ENCODE results near the gene TEAD4. TPM values are rescaled to one million over a fixed set of nuclear protein-coding genes. Genes with fewer than 3 reads are reported as not detected.

The TEAD4 gene
- polyA plus RNA-seq, 1 experiment = 10.3 TPM

DNA sequence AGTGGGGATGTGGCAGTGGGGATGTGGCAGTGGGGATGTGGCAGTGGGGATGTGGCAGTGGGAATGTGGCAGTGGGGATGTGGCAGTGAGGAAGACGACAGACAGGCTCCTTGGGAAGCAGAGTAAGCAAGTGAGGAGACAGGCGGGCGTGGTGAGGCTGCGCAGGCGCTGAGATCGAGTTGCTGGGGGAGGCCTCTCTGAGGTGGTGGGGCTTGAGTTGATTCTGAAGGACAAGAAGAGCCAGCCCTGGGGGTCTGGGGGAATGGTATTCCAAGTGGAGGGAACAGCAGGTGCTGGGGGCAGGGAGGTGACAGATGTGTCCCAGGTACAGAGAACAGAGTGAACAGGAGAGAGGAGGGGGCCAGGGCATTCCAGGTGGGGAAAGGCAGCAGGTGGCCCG is 84.2 kb downstream of the TEAD4 start:
- TF ChIP-seq, protein P1, sequence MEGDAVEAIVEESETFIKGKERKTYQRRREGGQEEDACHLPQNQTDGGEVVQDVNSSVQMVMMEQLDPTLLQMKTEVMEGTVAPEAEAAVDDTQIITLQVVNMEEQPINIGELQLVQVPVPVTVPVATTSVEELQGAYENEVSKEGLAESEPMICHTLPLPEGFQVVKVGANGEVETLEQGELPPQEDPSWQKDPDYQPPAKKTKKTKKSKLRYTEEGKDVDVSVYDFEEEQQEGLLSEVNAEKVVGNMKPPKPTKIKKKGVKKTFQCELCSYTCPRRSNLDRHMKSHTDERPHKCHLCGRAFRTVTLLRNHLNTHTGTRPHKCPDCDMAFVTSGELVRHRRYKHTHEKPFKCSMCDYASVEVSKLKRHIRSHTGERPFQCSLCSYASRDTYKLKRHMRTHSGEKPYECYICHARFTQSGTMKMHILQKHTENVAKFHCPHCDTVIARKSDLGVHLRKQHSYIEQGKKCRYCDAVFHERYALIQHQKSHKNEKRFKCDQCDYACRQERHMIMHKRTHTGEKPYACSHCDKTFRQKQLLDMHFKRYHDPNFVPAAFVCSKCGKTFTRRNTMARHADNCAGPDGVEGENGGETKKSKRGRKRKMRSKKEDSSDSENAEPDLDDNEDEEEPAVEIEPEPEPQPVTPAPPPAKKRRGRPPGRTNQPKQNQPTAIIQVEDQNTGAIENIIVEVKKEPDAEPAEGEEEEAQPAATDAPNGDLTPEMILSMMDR (IDR thresholded peaks at IDR 0.05; ENCODE audit: low read depth, low read length) = no peak
- Histone ChIP-seq H3K27me3 (ENCODE audit: control insufficient read depth, insufficient read depth, low read length) (no peaks in the 10 kb centered on the region), H3K27ac (ENCODE audit: low read depth, low read length) (no peak overlapping the region), H3K4me3 (ENCODE audit: low read depth, low read length) (no peak overlapping the region), H3K9me3 (ENCODE audit: control insufficient read depth, insufficient read depth, low read length) (no peaks in the 10 kb centered on the region)
- ChIA-PET CTCF (interaction anchor here (2.3 kb wide), 1 partner anchor 189 kb away, joined by 16 read pairs; no protein-coding TSS in a partner anchor), POLR2A (no interaction called here)
- no peak for DNase-seq (ENCODE audit: low read depth, low spot score)

DNA sequence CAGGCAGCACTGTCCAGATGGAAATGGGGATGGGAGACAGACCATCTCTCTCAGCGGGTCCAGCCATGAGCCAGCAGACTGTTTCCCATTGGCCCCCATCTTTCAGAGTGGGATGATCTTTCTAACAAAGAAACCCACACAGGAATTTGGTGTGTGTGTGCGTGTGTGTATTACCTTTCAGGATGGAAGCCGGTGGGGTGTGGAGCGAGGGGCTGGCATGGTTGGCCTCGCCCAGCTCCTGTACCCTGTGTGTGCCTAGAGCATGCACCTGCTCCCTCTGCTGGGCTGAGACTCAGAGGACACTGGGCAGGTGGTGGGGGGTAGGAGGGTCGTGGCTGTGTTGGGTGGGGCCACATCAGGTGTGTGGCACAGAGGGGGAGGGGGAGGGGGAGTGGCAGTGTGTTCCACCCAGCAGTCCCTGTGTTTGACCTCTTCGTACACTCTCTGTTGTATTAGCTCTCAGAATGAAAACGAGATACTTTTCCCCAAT is 85.0 kb downstream of the TEAD4 start:
- POLR2A ChIA-PET = no interaction called here
- TF ChIP-seq, protein P1 (IDR thresholded peaks at IDR 0.05; ENCODE audit: low read depth, low read length) = no peak
- CTCF ChIA-PET = interaction anchor here (0.6 kb wide), 1 partner anchor 193 kb away, joined by 4 read pairs; no protein-coding TSS in a partner anchor

GRCh38 chr12:3045494-3045893 is 86.3 kb downstream of the TEAD4 start:
- H3K9me3 ChIP-seq (ENCODE audit: control insufficient read depth, insufficient read depth, low read length) = no peaks in the 10 kb centered on the region
- H3K27me3 ChIP-seq (ENCODE audit: control insufficient read depth, insufficient read depth, low read length) = peaks cover 2% of the 10 kb centered on the region
- POLR2A ChIA-PET = no interaction called here
- no peak overlapping the region for H3K4me3 ChIP-seq (ENCODE audit: low read depth, low read length)
- TF ChIP-seq, protein P1 (IDR thresholded peaks at IDR 0.05; ENCODE audit: low read depth, low read length) = no peak
- DNase-seq (ENCODE audit: low read depth, low spot score) = no peak
- CTCF ChIA-PET = interaction anchor here (0.8 to 1.0 kb wide), 3 partner anchors 11 to 230 kb away, joined by 3 to 4 read pairs (median 4); no protein-coding TSS in a partner anchor
- no peak overlapping the region for H3K27ac ChIP-seq (ENCODE audit: low read depth, low read length)

More for the DNA sequence above, 85.0 kb downstream of the TEAD4 start:
- Histone ChIP-seq H3K4me3 (ENCODE audit: low read depth, low read length) (no peak overlapping the region), H3K27me3 (ENCODE audit: control insufficient read depth, insufficient read depth, low read length) (no peaks in the 10 kb centered on the region), H3K9me3 (ENCODE audit: control insufficient read depth, insufficient read depth, low read length) (no peaks in the 10 kb centered on the region), H3K27ac (ENCODE audit: low read depth, low read length) (no peak overlapping the region)
- no peak for DNase-seq (ENCODE audit: low read depth, low spot score)

GRCh38 chr12:3045989-3046388 is 86.8 kb downstream of the TEAD4 start:
- ChIA-PET POLR2A (no interaction called here), CTCF (interaction anchor here (0.8 to 1.0 kb wide), 2 partner anchors 11 to 192 kb away, joined by 3 to 4 read pairs; no protein-coding TSS in a partner anchor)
- DNase-seq (ENCODE audit: low read depth, low spot score) = no peak
- Histone ChIP-seq H3K4me3 (ENCODE audit: low read depth, low read length) (no peak overlapping the region), H3K9me3 (ENCODE audit: control insufficient read depth, insufficient read depth, low read length) (no peaks in the 10 kb centered on the region), H3K27ac (ENCODE audit: low read depth, low read length) (no peak overlapping the region), H3K27me3 (ENCODE audit: control insufficient read depth, insufficient read depth, low read length) (peaks cover 2% of the 10 kb centered on the region)
- TF ChIP-seq, protein P1 (IDR thresholded peaks at IDR 0.05; ENCODE audit: low read depth, low read length) = no peak

GRCh38 chr12:3046441-3047200 is 87.4 kb downstream of the TEAD4 start:
- TF ChIP-seq, protein P1 (IDR thresholded peaks at IDR 0.05; ENCODE audit: low read depth, low read length) = no peak
- ChIA-PET CTCF (interaction anchor here (0.9 kb wide), 1 partner anchor 12 kb away, joined by 3 read pairs; no protein-coding TSS in a partner anchor), POLR2A (no interaction called here)
- no peak overlapping the region for H3K27ac ChIP-seq (ENCODE audit: low read depth, low read length)
- H3K9me3 ChIP-seq (ENCODE audit: control insufficient read depth, insufficient read depth, low read length) = no peaks in the 10 kb centered on the region
- H3K27me3 ChIP-seq (ENCODE audit: control insufficient read depth, insufficient read depth, low read length) = peaks cover 2% of the 10 kb centered on the region
- DNase-seq (ENCODE audit: low read depth, low spot score) = no peak
- no peak overlapping the region for H3K4me3 ChIP-seq (ENCODE audit: low read depth, low read length)

Measured in AG04450 (cell line).